WTC11 (cell line): ENCODE measurements around the gene PRRT4. TPM values are rescaled to one million over a fixed set of nuclear protein-coding genes. Genes with fewer than 3 reads are reported as not detected.

Source experiments
- ATAC-seq: fragments of 200-7000 bp; cut with Tn5 transposase; 2 replicates; pipeline ENCODE4 v1.10.0; 2021; ENCODE audit warnings: mild to moderate bottlenecking, moderate library complexity
- CTCF ChIA-PET: fragments of 300-600 bp; sonication (Branson Sonifier 250); formaldehyde crosslinking; loops from one replicate; lab custom pipeline; 2021; ENCODE audit warnings: antibody characterized with exemption; lab: Charles Lee
- POLR2A ChIA-PET: fragments of 350-600 bp; sonication (Branson Sonifier 250); formaldehyde crosslinking; loops from one replicate; lab custom pipeline; 2021; ENCODE audit warnings: antibody characterized with exemption; lab: Charles Lee
- DNase-seq: peaks from one replicate; pipeline ENCODE4 v3.0.0; 2021; ENCODE audit warnings: low spot score
- H3K27ac Mint-ChIP-seq: 2 replicates; pipeline ENCODE4 v1.8.0; 2021; ENCODE audit warnings: mixed read lengths
- H3K27me3 Mint-ChIP-seq: 2 replicates; pipeline ENCODE4 v1.8.0; 2021; ENCODE audit warnings: low read depth, mild to moderate bottlenecking, moderate library complexity, mixed read lengths
- H3K36me3 Mint-ChIP-seq: 2 replicates; pipeline ENCODE4 v1.8.0; 2021; ENCODE audit warnings: mixed read lengths
- H3K4me1 Mint-ChIP-seq: 2 replicates; pipeline ENCODE4 v1.8.0; 2022; ENCODE audit warnings: mixed read lengths
- H3K4me3 Mint-ChIP-seq: 2 replicates; pipeline ENCODE4 v1.8.0; 2021; ENCODE audit warnings: mild to moderate bottlenecking, moderate library complexity, mixed read lengths
- H3K9me3 Mint-ChIP-seq: 2 replicates; pipeline ENCODE4 v1.8.0; 2021; ENCODE audit warnings: mixed read lengths
- CBFB ChIP-seq: sonication (generic); formaldehyde crosslinking; IDR thresholded peaks from 2 replicates; pipeline ENCODE4 v1.8.1; 2022; ENCODE audit warnings: mild to moderate bottlenecking, low read depth, missing genetic modification reagents
- CREB1 ChIP-seq: sonication (generic); formaldehyde crosslinking; IDR thresholded peaks from 2 replicates; pipeline ENCODE4 v1.8.0; 2023; ENCODE audit warnings: mild to moderate bottlenecking, missing genetic modification reagents
- CREM ChIP-seq: sonication (generic); formaldehyde crosslinking; IDR thresholded peaks from 2 replicates; pipeline ENCODE4 v1.8.1; 2022; ENCODE audit warnings: mild to moderate bottlenecking, missing genetic modification reagents, moderate library complexity
- ESRRA ChIP-seq: sonication (generic); formaldehyde crosslinking; IDR thresholded peaks from 2 replicates; pipeline ENCODE4 v1.8.1; 2022; ENCODE audit warnings: mild to moderate bottlenecking, missing genetic modification reagents, borderline replicate concordance
- FOXJ3 ChIP-seq: sonication (generic); formaldehyde crosslinking; IDR thresholded peaks from 2 replicates; pipeline ENCODE4 v1.9.0; 2021; ENCODE audit warnings: missing genetic modification reagents, mild to moderate bottlenecking, borderline replicate concordance
- FOXP1 ChIP-seq: sonication (generic); formaldehyde crosslinking; IDR thresholded peaks from 2 replicates; pipeline ENCODE4 v1.8.0; 2022; ENCODE audit warnings: missing genetic modification reagents, mild to moderate bottlenecking, moderate library complexity, borderline replicate concordance
- HMGA2 ChIP-seq: fragments of 250-450 bp; sonication (Bioruptor Pico); IDR thresholded peaks from 2 replicates; pipeline ENCODE4 v1.4.0; 2021; ENCODE audit warnings: mild to moderate bottlenecking, moderate library complexity
- NFYB ChIP-seq: sonication (generic); formaldehyde crosslinking; conservative IDR thresholded peaks from 2 replicates; pipeline ENCODE4 v1.8.0; 2022; ENCODE audit warnings: low read depth, missing genetic modification reagents
- NR3C1 ChIP-seq: sonication (generic); formaldehyde crosslinking; conservative IDR thresholded peaks from 2 replicates; pipeline ENCODE4 v1.8.1; 2023; ENCODE audit warnings: low read depth, mild to moderate bottlenecking, missing genetic modification reagents
- PRRX2 ChIP-seq: fragments of 250-450 bp; sonication (Bioruptor Pico); IDR thresholded peaks from 2 replicates; pipeline ENCODE4 v1.8.0; 2021; ENCODE audit warnings: mild to moderate bottlenecking
- RELA ChIP-seq: sonication (generic); formaldehyde crosslinking; IDR thresholded peaks from 2 replicates; pipeline ENCODE4 v1.8.1; 2022; ENCODE audit warnings: missing genetic modification reagents, mild to moderate bottlenecking, borderline replicate concordance
- RORB ChIP-seq: fragments of 250-450 bp; sonication (Bioruptor Pico); IDR thresholded peaks from 2 replicates; pipeline ENCODE4 v1.9.0; 2021; ENCODE audit warnings: mild to moderate bottlenecking
- SMAD4 ChIP-seq: sonication (generic); formaldehyde crosslinking; IDR thresholded peaks from 2 replicates; pipeline ENCODE4 v1.8.0; 2022; ENCODE audit warnings: mild to moderate bottlenecking, missing genetic modification reagents
- SP1 ChIP-seq: sonication (generic); formaldehyde crosslinking; conservative IDR thresholded peaks from 2 replicates; pipeline ENCODE4 v1.8.1; 2022; ENCODE audit warnings: missing genetic modification reagents
- TCF7 ChIP-seq: sonication (generic); formaldehyde crosslinking; IDR thresholded peaks from 2 replicates; pipeline ENCODE4 v1.8.0; 2022; ENCODE audit warnings: mild to moderate bottlenecking, low read depth, missing genetic modification reagents, moderate library complexity
- TEAD1 ChIP-seq: sonication (generic); formaldehyde crosslinking; IDR thresholded peaks from 2 replicates; pipeline ENCODE4 v1.8.0; 2022; ENCODE audit warnings: mild to moderate bottlenecking, missing genetic modification reagents
- ZNF121 ChIP-seq: sonication (generic); formaldehyde crosslinking; IDR thresholded peaks from 2 replicates; pipeline ENCODE4 v1.8.0; 2023; ENCODE audit warnings: missing genetic modification reagents
- ZNF138 ChIP-seq: sonication (generic); formaldehyde crosslinking; conservative IDR thresholded peaks from 2 replicates; pipeline ENCODE4 v1.8.1; 2022; ENCODE audit warnings: mild to moderate bottlenecking, moderate library complexity, missing genetic modification reagents
- total RNA-seq: library from RNA; stranded (reverse); gene quantifications from 3 replicates; pipeline ENCODE4 v1.2.3, GENCODE V29; 2021
- TF ChIP-seq, protein P1 (sequence below): sonication (generic); formaldehyde crosslinking; IDR thresholded peaks from 2 replicates; pipeline ENCODE4 v1.8.0; 2022; ENCODE audit warnings: mild to moderate bottlenecking, missing genetic modification reagents
- TF ChIP-seq, protein P2 (sequence below): sonication (generic); formaldehyde crosslinking; IDR thresholded peaks from 2 replicates; pipeline ENCODE4 v1.8.1; 2023; ENCODE audit warnings: mild to moderate bottlenecking, moderate library complexity, missing genetic modification reagents
- TF ChIP-seq, protein P3 (sequence below): sonication (generic); formaldehyde crosslinking; IDR thresholded peaks from 2 replicates; pipeline ENCODE4 v1.8.1; 2022; ENCODE audit warnings: mild to moderate bottlenecking, moderate library complexity, missing genetic modification reagents
- TF ChIP-seq, protein P4 (sequence below): sonication (generic); formaldehyde crosslinking; IDR thresholded peaks from 2 replicates; pipeline ENCODE4 v1.8.0; 2023; ENCODE audit warnings: mild to moderate bottlenecking, missing genetic modification reagents
- TF ChIP-seq, protein P5 (sequence below): fragments of 250-450 bp; sonication (Bioruptor Pico); IDR thresholded peaks from 2 replicates; pipeline ENCODE4 v1.9.0; 2021; ENCODE audit warnings: mild to moderate bottlenecking
- TF ChIP-seq, protein P6 (sequence below): sonication (generic); formaldehyde crosslinking; IDR thresholded peaks from 2 replicates; pipeline ENCODE4 v1.8.0; 2022; ENCODE audit warnings: mild to moderate bottlenecking, missing genetic modification reagents

Gene PRRT4
- total RNA-seq, 1 experiment from 2014 or later, result 1.2 TPM

DNA sequence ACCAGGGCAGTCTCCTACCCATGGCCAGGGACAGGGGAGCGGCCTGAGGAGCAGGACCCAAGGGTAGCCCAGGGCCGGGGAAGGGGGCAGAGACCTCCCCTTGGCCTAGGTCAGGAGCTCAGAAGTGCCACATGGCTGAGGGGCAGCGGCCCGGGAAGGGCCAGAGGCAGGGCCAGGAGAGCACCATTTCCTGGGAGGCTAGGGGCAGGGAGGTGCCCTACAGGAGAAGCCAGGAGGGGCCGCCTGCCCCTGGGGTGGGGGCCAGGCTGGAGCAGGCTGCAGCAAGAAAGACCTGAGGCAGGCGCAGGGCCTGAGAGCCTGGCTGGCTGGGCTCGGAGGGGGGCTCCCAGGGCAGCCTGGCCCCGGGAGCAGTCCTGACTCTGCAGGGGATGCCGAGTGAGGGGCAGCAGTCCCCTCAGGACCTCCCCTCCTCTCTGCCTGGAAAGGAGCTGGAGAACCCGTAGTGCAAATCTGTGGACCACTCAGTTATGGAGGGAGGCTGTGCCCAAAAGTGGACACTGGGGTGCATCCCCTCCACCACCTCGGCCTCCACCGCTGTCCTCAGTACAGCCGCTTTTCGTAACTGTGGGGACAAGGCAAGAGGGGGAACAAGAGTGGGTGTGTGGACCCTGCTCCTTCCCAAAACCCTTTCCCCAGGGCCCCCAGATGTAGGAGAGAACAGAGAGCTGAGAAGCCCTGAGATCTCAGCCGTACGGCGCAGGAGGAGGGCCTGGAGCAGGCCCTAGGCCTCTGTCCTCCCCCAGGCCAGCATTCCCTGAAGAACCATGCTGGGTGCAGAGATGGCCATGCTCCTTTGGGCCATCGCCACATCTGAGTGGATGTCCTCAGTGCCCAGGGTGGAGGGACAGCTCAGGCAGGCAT is 31.2 kb upstream of the PRRT4 start:
- Mint-ChIP-seq H3K27ac (no peak overlapping the region), H3K4me3 (no peak overlapping the region), H3K9me3 (no peaks in the 10 kb centered on the region), H3K27me3 (peaks cover 12% of the 10 kb centered on the region), H3K4me1 (peaks cover 9% of the 10 kb centered on the region), H3K36me3 (no peaks in the 10 kb centered on the region)
- ChIA-PET CTCF (interaction anchor here (1.0 kb wide), 1 partner anchor 45 kb away, joined by 4 read pairs; no protein-coding TSS in a partner anchor), POLR2A (no interaction called here)
- TF ChIP-seq SMAD4 (CRISPR knock-in tag) (no peak), CBFB (CRISPR knock-in tag) (no peak)
- DNase-seq (no peak), ATAC-seq (no peak)

DNA sequence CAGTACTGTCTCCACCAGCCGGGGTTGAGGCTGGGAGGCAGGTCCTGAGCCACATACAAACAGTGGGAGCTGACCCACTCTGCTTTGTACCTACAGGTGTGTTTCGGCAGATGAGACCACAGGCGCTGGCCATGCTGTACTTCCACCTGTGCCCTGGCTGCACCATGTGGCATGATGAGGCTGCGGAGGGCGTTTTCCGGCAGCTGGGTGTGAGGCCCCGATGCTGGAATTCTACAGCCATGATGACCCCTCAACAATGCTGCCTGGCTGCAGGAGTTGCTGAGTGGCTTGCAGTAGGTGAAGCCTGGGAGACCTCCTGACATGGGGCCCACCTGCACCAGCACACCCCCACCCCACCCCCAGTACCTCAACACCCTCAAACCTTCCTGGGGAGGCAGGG is 30.3 kb upstream of the PRRT4 start:
- TF ChIP-seq, protein P1, sequence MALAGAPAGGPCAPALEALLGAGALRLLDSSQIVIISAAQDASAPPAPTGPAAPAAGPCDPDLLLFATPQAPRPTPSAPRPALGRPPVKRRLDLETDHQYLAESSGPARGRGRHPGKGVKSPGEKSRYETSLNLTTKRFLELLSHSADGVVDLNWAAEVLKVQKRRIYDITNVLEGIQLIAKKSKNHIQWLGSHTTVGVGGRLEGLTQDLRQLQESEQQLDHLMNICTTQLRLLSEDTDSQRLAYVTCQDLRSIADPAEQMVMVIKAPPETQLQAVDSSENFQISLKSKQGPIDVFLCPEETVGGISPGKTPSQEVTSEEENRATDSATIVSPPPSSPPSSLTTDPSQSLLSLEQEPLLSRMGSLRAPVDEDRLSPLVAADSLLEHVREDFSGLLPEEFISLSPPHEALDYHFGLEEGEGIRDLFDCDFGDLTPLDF (CRISPR knock-in tag), result no peak
- TF ChIP-seq, protein P2, sequence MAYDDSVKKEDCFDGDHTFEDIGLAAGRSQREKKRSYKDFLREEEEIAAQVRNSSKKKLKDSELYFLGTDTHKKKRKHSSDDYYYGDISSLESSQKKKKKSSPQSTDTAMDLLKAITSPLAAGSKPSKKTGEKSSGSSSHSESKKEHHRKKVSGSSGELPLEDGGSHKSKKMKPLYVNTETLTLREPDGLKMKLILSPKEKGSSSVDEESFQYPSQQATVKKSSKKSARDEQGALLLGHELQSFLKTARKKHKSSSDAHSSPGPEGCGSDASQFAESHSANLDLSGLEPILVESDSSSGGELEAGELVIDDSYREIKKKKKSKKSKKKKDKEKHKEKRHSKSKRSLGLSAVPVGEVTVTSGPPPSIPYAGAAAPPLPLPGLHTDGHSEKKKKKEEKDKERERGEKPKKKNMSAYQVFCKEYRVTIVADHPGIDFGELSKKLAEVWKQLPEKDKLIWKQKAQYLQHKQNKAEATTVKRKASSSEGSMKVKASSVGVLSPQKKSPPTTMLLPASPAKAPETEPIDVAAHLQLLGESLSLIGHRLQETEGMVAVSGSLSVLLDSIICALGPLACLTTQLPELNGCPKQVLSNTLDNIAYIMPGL (CRISPR knock-in tag), result no peak
- no peak for TF ChIP-seq FOXJ3 (CRISPR knock-in tag)
- TF ChIP-seq ESRRA (CRISPR knock-in tag), result no peak
- TF ChIP-seq PRRX2 (CRISPR knock-in tag), result no peak
- no peak for TF ChIP-seq NFYB
- no peak for TF ChIP-seq RORB (CRISPR knock-in tag)
- no peak for TF ChIP-seq CREM
- TF ChIP-seq HMGA2 (CRISPR knock-in tag), result no peak
- POLR2A ChIA-PET, result no interaction called here
- Mint-ChIP-seq H3K36me3 (no peaks in the 10 kb centered on the region), H3K4me3 (no peak overlapping the region), H3K4me1 (peaks cover 13% of the 10 kb centered on the region), H3K27ac (no peak overlapping the region), H3K27me3 (peaks cover 21% of the 10 kb centered on the region), H3K9me3 (no peaks in the 10 kb centered on the region)
- ATAC-seq, result no peak
- DNase-seq, result no peak
- CTCF ChIA-PET, result interaction anchor here (1.3 to 3.8 kb wide), 3 partner anchors 11 to 68 kb away, joined by 4 to 35 read pairs (median 5); no protein-coding TSS in a partner anchor

DNA sequence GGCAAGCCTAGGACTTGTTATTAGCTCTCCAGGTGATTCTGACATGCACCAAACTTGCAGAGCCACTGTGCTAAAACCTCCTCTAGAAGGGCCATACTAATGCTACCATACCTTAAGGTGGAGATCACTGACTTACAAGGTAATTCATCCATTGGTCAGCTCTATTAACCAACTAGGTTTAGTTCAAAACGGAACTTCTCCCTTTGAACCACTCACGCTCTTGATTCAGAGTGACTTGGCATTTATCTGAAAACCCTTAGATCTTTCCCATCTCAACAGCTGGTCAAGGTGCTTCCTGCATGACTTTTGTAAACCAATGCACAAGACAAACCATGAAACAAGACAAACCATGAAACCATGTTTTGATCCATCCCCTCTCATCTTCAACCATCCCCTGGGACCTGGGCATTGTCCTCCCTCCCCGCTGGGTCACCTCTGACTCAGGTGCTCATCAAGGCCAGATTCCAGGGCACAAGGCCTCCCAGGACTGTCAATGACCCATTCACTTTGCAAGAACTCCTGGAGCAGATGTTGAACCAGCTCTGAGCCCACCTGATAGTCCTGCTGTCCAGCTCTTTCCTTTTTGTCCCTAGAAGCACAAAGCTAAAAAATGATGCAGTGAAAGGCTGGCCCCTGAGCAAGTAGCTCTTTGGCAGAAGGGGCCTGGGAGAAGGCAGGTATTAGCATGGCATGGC is 29.5 kb upstream of the PRRT4 start:
- Mint-ChIP-seq H3K36me3 (no peaks in the 10 kb centered on the region), H3K9me3 (no peaks in the 10 kb centered on the region), H3K4me3 (no peak overlapping the region), H3K27me3 (peaks cover 25% of the 10 kb centered on the region), H3K27ac (no peak overlapping the region; the same call in 1 of the 2 replicates), H3K4me1 (peaks cover 13% of the 10 kb centered on the region)
- ATAC-seq (no peak), DNase-seq (no peak)
- ChIA-PET POLR2A (no interaction called here), CTCF (interaction anchor here (1.1 to 3.8 kb wide), 4 partner anchors 10 to 69 kb away, joined by 4 to 35 read pairs (median 5); no protein-coding TSS in a partner anchor)
- TF ChIP-seq NR3C1 (CRISPR knock-in tag) (no peak), ZNF138 (CRISPR knock-in tag) (no peak), CREB1 (CRISPR knock-in tag) (no peak), ESRRA (CRISPR knock-in tag) (no peak), TCF7 (CRISPR knock-in tag) (no peak), HMGA2 (CRISPR knock-in tag) (no peak), FOXP1 (CRISPR knock-in tag) (no peak), RORB (CRISPR knock-in tag) (no peak), TEAD1 (CRISPR knock-in tag) (no peak), FOXJ3 (CRISPR knock-in tag) (no peak), RELA (CRISPR knock-in tag) (no peak), ZNF121 (CRISPR knock-in tag) (no peak), SP1 (no peak)
- TF ChIP-seq, protein P3, sequence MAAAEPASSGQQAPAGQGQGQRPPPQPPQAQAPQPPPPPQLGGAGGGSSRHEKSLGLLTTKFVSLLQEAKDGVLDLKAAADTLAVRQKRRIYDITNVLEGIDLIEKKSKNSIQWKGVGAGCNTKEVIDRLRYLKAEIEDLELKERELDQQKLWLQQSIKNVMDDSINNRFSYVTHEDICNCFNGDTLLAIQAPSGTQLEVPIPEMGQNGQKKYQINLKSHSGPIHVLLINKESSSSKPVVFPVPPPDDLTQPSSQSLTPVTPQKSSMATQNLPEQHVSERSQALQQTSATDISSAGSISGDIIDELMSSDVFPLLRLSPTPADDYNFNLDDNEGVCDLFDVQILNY (CRISPR knock-in tag), result no peak
- TF ChIP-seq, protein P4, sequence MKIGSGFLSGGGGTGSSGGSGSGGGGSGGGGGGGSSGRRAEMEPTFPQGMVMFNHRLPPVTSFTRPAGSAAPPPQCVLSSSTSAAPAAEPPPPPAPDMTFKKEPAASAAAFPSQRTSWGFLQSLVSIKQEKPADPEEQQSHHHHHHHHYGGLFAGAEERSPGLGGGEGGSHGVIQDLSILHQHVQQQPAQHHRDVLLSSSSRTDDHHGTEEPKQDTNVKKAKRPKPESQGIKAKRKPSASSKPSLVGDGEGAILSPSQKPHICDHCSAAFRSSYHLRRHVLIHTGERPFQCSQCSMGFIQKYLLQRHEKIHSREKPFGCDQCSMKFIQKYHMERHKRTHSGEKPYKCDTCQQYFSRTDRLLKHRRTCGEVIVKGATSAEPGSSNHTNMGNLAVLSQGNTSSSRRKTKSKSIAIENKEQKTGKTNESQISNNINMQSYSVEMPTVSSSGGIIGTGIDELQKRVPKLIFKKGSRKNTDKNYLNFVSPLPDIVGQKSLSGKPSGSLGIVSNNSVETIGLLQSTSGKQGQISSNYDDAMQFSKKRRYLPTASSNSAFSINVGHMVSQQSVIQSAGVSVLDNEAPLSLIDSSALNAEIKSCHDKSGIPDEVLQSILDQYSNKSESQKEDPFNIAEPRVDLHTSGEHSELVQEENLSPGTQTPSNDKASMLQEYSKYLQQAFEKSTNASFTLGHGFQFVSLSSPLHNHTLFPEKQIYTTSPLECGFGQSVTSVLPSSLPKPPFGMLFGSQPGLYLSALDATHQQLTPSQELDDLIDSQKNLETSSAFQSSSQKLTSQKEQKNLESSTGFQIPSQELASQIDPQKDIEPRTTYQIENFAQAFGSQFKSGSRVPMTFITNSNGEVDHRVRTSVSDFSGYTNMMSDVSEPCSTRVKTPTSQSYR (CRISPR knock-in tag), result no peak
- TF ChIP-seq, protein P5, sequence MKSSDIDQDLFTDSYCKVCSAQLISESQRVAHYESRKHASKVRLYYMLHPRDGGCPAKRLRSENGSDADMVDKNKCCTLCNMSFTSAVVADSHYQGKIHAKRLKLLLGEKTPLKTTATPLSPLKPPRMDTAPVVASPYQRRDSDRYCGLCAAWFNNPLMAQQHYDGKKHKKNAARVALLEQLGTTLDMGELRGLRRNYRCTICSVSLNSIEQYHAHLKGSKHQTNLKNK (CRISPR knock-in tag), result no peak
- TF ChIP-seq, protein P6, sequence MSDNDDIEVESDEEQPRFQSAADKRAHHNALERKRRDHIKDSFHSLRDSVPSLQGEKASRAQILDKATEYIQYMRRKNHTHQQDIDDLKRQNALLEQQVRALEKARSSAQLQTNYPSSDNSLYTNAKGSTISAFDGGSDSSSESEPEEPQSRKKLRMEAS (CRISPR knock-in tag), result no peak
